ENCODE results near the gene DUSP10.

The DUSP10 gene

DNA sequence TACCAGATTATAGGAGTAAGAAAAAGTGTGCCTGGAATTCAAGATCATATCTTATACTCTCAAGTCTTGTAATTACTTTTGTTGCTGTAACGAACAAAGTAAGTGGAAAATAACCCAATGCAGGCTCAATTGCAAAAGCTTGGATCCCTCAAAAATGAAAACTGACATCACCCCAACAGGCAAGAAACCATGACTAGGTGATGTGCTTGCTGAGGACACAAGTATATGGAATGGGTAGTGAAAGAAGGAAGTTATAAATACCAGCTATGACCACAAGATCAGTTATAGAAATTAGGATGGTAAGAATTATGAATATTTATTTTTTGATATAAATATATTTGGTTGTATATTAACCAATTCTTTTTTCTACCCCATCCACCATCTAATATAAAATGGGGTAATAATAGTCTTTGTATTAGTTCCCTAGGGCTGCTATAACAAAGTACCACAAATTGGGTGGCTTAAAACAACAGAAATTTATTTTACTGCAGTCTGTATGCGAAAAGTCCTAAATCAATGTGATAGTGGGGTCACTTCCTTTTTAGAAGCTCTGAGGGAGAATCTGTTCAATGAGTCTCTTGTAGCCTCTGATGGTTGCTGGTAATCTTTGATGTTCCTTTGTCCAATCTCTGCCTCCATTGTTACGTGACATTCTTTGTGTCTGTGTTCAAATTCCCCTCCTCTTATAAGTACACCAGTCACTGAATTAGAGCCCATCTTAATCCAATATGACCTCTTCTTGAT is 45.0 kb downstream of the DUSP10 start:
- H3K4me3 ChIP-seq (ENCODE audit: low read depth, low read length) = no peak overlapping the region

DNA sequence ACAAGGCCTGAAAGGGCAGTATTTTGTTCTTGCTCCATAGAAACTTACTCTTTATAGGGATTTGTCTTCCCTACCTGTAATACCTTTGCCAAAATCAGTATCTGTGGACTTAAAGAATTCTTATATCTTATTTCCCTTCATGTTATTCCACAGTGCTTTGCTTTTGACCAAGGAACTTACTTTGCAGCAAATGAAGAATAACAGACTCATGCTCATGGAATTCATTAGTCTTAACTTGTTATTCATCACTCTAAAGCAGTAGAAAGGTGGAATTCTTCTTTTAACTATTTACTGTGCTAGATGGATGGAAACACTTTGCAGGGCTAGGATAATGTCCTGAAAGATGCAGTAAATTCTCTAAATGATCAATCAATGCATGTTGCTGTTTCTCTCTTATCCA is 45.9 kb downstream of the DUSP10 start:
- H3K4me3 ChIP-seq (ENCODE audit: low read depth, low read length) = no peak overlapping the region

DNA sequence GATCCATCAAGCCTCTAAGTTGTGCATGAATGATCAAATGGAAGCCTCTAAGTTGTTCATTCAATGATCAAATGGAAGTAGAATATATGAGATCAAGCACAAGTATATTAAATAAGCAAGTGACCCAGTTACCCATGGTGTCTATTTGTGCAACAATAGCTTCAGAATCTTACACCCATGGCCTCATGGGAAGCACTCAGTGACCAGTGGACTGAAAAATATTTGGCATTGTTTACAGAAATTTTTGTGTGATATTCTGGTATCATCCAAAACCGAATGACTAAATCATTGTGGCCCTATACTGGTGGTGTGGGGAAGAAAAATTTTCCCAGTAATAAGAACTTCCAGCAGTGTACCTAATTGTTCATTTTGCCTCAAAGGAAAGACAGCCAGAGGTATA is 46.6 kb downstream of the DUSP10 start:
- H3K4me3 ChIP-seq (ENCODE audit: low read depth, low read length) = no peak overlapping the region

DNA sequence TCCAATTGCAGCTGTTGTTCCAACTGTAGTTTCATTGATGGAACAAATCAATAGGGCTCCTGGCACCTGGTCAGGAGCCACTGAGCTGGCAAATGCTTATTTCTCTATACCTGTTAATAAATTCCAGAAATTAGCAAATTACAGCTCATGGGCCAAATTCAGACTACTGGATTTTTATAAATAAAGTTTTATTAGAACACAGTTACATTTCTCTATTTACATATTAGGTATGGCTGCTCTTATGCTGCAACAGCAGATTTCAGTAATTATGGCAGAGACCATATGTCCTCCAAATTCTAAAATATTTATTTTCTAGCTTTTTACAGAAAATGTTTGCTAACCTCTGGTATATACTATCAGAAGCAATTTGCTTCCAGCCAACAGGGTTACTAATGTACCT is 47.8 kb downstream of the DUSP10 start:
- no peak overlapping the region for H3K4me3 ChIP-seq (ENCODE audit: low read depth, low read length)

DNA sequence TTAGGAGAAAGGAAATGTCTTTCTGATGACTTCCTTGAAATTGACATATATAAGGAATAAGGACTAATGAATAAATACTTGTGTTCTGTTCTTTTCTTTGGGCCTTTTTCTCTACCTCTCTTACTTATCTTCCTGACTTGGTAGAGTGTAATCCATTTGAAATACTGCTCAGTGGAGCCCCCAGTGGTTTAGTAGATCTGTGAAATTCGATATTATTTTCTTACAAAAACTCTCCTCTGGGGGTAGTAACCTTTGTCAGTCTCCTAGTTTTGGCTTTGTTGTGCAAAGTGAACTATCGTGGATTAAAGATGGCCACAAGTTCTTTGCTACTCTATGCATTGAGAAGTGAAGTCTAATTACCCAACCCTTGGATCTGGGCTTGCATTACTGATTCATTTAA is 48.8 kb downstream of the DUSP10 start:
- H3K4me3 ChIP-seq (ENCODE audit: low read depth, low read length) = no peak overlapping the region

DNA sequence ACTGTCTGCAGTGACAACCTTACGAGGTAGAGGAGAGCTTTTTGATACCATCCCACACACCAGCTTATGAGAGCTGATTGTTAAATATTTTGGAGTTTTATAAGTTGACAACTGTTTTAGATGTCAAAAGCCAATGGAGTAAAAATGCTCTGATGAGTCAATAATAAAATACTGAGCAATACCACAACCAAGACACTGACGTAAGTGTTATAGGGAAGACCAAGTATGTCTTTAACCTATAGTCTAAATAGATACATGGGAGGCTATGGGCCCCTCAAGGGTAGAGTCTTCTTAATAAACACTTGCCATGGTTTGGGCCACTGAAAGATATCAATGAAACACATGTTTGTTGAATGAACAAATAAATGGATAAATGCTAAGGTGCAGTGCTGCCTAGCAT is 49.2 kb downstream of the DUSP10 start:
- H3K4me3 ChIP-seq (ENCODE audit: low read depth, low read length) = no peak overlapping the region

DNA sequence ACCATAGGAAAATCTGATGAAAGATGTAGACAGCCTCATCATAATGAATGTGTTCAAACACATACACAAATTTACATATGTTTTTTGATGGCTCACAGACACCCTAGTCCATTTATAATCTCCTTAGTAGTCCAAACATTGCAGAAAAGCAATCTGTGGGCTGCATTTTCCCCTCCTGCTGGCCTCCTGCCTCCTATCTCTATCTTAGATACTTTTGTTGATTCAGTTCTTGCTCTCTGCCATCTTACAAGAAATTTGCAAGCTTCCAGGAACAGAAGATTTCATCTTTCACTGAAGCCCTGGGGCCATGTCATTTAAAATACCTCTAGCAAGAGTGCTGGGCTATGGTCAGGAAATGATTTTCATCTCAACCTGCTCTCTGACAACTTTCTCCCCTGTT is 50.6 kb downstream of the DUSP10 start:
- no peak overlapping the region for H3K4me3 ChIP-seq (ENCODE audit: low read depth, low read length)

DNA sequence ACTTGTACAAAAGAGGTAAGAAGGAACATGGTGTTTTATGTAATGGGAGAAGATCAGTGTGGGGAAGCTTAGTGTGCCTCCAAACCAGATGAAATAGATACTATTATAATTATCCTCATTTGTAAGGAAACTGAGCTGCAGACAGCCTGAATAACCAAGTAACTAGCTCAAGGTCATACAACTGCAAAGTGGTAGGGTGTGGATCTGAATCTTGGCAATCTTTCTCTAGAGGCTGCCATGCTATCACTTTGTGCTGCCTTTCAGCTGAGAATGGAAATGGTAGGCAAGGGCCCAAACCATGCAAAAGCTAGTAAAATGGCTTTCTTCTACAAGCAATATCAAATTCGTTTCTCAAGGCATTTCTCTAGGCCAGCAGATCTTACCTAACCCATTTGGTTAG is 51.0 kb downstream of the DUSP10 start:
- H3K4me3 ChIP-seq (ENCODE audit: low read depth, low read length) = no peak overlapping the region

DNA sequence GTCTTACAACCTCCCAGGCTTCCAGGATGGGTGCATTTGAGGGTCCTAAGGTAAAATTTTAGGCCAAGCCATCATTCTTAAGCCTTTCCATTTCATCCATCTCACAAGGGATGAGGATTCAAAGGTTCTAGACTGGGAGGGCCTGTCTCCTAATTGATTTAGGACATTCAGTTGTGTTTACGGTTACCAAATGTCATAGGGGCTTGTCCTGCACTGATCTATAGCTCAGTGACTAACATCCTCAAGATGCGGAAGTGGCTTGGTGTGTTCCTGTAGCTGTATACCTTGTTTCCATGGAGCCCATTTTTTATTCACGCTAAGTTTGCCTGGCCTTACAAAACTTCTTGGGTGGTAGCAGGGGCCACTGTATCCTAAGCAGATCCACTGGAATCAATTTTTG is 52.8 kb downstream of the DUSP10 start:
- H3K4me3 ChIP-seq (ENCODE audit: low read depth, low read length) = no peak overlapping the region

DNA sequence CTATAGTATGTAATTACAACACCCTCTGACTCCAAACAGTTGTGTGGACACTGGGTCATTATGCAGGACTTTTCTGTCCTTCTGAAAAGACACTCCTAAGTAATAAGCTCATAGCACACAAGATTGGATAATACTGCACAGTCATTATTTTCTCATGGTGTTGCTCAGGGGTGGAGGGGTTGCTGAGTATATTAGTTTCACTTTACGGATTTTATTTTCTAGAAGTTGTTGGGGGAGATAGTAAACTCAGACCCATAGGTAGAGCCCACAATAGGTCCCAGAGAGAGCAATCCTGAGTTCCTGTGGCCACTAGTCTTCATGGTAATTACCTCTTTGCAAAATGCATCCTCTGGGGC is 53.4 kb downstream of the DUSP10 start:
- no peak overlapping the region for H3K4me3 ChIP-seq (ENCODE audit: low read depth, low read length)

DNA sequence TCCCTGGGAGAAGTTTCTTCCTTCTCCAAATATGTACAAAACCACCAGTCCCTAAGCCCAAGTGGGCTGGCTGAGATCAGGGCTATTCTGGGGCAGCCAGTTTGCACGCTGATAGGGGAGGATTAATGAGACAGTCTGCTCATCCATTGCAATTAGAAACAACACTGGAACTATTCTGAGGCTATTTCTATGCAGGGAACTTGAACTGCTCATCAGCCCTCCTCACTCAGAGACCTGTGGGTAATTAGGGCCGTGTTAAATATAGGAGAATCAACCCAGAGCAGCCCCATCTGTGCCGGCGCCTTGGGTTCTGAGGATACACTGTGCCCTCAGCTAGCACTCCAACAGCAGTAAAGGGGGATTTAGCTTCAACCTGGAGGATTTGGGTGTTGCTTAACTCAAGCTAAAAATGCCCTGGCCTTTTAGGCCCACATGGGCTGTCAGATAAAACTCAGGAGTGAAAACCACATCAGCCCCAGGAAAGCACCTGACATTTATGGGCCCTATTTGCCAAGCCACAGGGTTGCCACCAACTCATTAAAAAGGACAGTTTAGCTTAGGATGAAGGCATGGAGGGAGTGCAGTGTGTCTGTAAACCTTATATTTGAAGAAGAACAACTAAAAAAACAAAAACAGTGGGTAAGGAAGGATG is 53.9 kb downstream of the DUSP10 start:
- no peak overlapping the region for H3K4me3 ChIP-seq (ENCODE audit: low read depth, low read length)

DNA sequence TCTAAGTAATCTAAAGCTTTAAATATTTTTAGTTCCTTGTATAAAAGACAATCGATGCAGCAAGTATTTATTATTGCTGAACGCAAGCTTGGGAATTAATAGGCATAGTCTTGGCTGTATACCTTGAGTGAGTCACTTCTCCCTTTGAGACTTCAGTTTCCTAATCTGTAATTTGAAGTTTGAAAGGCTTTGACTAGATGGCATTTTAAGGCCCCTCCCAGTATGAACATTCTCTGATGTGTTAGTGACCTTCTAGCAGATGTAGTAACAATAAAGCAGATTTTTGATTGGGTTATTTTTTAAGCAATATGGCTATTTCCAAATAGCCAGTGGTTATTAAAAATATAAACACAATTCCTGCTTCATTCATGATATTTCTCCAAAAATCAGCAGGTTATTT is 58.2 kb downstream of the DUSP10 start:
- H3K4me3 ChIP-seq (ENCODE audit: low read depth, low read length) = no peak overlapping the region

DNA sequence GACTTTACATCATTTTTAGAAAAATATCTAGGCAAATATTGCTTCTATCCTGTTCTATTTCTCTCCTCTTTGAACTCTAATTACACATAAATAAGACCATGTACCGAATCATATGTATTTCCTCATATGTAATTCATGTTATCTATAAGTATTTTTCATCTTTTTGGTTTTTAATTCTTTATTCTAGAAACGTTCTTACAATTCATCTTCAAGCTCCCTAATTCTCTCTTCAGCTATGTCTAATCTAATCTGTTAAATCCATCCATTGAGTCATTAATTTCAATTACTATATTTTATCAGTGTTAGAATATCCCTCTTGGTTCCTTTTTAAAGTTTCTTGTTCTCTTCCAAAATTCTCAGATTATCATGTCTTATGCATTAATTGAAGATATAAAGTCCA is 61.8 kb downstream of the DUSP10 start:
- no peak overlapping the region for H3K4me3 ChIP-seq (ENCODE audit: low read depth, low read length)

DNA sequence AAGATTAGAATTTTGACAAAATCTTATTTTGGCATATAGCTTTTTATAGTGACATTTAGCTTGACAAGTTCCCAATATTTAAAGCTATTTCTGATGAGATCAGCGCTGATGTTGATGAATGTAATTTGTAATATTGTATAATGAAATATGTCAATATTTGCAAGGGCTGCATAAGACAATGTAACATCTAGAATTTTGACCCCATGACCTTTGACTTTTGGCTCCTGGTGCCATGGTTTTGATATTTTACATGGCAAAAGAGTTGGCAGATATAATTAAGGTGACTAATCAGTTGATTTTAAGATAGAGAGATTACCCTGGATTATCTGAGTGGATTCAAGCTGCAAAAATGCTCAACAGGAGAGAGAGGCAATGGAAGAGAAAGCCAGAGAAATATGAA is 63.9 kb downstream of the DUSP10 start:
- no peak overlapping the region for H3K4me3 ChIP-seq (ENCODE audit: low read depth, low read length)

DNA sequence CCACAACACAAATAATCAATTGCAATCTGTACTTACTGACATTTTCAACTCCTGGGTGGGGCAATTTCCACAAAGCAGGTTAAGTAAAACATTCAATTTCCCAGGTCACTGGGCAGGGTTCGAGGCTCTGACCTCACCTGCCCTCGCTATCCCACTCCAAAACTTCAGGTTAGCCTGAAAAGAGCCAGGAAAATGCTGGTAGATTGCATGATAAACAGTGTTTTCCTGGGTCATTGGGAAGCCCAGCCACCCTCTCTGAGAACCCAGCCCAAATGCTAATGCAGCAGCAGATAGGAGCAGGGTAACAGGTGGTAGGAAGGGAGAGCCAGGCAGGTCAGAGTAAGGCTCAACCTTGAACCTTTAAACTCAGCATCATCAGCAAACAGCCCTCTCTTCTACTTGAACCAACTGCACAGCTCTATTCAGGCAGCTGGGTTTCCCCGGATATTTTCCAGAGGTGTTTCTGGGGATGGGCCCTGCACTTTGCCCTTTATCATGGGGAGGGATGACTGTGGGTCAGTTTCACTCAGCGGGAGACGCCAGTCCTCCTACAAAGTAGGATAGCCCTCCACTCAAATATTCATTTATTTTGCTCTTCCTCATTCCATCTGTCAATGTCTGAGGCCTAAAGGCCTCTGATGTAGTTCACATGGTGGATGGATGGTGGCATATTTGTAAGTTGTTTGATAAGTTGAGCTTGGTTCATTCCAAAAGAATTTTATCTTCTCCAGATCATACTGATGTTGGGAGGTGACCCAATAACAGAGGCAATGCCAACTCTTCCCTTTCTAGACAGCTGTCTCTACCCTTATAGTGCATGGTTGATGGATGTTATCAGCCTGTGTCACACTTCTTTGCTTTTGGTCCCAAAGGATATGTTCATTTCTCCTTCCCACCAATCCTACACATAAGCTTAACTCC is 65.7 kb downstream of the DUSP10 start:
- no peak overlapping the region for H3K4me3 ChIP-seq (ENCODE audit: low read depth, low read length)

DNA sequence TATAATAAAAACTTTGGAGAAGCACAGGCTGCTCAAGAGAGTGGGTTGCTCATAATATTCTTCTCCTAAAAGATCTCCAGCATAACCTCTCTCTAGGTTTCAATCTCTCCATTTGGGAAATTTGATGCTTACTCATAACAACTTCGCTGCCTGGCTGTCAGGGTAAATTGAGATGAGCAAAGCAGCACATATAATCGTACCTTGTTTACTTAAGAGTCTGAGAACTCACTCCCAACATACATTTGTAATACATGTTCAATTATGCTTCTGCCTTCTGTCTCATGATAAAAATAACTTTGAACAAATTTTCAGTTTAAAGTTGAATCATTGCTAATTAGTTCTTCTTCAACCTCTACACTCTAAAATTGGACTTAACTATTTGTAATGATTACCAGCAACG is 68.9 kb downstream of the DUSP10 start:
- no peak overlapping the region for H3K4me3 ChIP-seq (ENCODE audit: low read depth, low read length)

DNA sequence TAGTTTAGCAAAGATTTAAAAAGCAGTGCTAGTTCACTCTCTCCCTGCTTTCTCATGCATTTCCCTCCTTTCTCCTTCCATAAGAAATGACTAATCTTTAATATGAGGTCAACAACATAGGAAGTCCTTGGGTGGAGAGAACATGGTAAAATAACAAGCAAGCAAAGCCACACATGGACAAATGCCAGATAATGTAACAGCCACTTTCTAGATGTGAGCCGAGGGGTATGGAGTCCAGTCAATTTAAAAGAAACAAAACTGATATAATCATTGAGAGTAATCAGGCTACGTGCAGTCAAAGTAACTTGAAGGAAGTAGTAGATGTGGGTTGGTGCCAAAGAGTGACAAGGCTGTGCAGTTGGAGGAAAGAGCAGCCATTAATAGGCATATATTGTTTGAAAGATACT is 69.6 kb downstream of the DUSP10 start:
- H3K4me3 ChIP-seq (ENCODE audit: low read depth, low read length) = no peak overlapping the region

DNA sequence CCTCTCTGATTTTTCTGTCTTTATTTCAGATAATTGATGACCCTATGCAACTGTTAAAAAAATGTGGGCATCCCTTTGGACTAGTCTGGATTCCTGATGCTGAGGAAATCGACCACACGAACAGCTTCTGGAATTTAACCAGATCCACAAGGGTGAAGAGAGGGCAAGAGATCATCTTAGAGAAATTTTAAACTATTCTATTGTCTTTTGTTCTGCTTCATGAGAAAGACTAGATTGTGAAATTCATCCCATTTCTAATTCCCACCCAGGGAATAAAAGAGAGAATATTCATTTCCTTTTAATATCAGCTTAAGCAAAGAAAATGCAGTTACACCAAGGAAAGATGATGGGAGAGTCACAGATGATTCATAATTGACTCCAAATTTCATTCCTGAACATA is 71.8 kb downstream of the DUSP10 start:
- H3K4me3 ChIP-seq (ENCODE audit: low read depth, low read length) = no peak overlapping the region

DNA sequence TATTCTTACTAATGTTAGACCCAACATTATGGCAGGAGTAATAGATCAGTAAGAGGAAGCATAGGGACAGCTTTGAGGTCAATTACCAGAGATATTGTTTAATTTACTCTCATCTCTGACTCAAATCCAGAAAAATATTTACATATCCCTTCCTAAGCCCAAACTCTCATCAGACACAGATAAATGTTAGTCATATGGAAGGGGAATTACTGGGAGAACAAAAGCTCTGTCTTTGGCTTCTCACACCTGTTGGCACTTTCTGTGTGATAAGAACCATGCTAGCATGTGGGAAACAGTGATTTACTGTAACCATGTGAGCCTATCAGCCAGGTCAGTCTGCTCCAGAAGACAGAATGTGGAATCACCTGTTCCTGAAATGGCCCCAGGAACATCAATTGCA is 72.4 kb downstream of the DUSP10 start:
- H3K4me3 ChIP-seq (ENCODE audit: low read depth, low read length) = no peak overlapping the region

DNA sequence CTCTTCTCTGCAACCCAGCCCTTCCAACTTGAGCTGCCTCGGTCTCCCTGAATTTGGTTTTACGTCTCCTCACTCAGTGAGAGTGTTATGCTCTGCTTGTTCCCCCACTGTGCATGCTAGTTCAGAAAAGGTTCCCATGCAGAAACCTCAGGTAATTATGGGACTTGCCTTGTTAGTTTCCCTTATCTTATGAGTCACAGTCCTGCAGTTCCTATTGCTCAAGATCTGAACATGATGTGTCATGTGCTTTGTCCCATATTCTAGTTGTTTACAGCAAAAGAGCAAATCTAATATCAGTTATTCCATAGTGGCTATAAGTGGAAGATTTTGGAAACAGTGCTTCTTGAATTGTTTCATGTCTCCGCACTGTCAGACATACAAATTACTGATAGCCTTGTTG is 74.4 kb downstream of the DUSP10 start:
- H3K4me3 ChIP-seq (ENCODE audit: low read depth, low read length) = no peak overlapping the region

DNA sequence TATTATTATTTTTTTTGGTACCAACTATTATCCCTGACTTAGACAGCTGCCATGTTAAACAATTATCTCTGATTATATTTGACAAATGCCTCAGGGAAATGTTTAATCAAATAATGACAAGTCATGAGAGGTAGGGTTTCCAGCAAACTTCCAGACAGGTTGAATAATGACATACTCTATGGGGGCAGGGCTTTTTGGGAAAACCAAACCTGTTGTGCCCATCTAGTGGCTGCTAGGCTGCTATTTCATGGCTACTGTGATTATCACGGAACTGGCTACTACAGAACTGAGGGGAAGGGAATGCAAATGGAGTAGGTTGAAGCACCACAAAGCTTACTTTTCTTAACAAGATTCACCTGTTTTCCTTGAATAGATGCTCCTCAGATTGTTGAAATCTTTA is 77.6 kb downstream of the DUSP10 start:
- no peak overlapping the region for H3K4me3 ChIP-seq (ENCODE audit: low read depth, low read length)

DNA sequence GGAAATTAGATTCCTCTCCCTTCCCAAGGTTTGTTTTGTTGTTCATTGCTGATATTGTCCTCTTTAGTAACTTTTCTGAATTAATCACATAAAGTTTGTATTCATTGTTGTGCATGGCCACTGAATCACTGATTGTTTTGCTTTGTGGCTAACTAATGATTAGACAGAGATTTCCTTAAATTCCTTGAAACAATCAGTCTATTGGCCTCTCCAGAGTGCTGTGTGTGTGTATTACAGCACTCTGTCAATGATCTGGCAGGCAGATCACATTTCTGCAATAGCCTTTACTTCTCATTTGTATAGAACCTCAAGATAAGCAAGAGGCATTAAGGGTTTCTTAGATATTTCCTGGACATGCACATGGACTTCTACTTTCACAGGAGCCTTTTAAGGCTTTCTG is 78.6 kb downstream of the DUSP10 start:
- H3K4me3 ChIP-seq (ENCODE audit: low read depth, low read length) = no peak overlapping the region
